ENCODE data around the gene PIN4. TPM values are rescaled to one million over a fixed set of nuclear protein-coding genes. Genes with fewer than 3 reads are reported as not detected.
"Not testable (repeated sequence)": the region's sequence is repeated elsewhere in the genome, so short reads cannot be mapped to it uniquely, and the experiment has no call there.

Gene PIN4
- total RNA-seq, 1 donor from 2014 or later = 14.2 TPM

DNA sequence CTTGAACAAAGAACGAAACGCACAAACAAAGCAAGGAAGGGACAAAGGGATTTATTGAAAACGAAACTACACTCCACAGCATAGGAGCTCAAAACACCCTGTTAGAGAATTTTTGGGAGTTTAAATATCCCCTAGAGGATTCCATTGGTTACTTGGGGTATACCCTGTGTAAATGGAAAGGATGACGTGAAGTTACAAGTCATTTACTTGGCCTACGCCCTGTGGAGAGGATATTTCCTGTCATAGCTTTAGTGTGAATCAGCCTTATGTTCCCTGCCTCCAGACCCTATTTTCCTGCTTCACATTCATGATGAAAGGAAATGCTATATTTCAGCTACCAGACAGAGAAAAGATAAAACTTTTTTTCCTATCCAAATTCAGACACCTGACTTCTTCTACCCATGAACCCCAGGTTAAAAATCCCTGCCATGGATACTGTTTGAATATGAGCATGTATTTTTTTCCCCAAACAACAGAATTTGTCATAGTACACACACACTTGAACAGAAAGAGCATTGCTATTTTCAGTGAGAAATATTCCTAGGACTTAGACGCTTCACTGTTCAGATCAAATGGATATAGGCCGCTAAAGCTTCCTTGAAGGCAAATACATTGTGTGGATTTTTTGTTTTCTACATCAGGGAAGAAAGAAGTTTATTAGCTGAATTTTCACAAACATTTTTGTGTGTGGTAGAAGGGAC, 20.4 kb downstream of the PIN4 start:
- DNase-seq (ENCODE audit: low read depth, low spot score) = peak; percentile 35

DNA sequence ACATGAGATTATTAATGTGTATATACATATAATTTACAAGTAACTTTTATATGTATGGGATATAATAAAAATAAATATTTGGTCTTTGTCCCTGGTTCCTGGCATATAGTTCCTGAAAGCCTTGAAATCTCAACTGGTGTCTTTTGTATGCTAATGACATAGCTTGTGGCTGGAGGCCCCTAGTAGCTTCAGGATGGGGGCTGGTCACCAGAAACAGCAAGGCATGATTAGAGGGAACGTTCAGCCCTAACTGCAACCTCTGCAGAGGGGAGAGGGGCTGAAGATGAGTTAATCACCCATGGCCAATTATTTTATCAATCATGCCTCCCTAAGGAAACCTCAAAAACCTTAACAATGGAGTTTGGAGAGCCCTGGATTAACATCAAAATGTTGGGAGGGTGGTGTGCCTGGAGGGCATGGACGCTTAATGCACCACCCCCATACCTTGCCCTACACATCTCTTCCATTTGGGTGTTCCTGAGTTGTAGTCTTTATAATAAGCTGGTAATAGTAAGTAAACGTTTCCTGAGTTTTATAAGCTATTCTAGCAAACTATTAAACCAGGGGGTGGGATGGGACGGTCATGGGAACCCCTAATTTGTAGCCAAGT, 21.3 kb downstream of the PIN4 start:
- no peak for DNase-seq (ENCODE audit: low read depth, low spot score)

DNA sequence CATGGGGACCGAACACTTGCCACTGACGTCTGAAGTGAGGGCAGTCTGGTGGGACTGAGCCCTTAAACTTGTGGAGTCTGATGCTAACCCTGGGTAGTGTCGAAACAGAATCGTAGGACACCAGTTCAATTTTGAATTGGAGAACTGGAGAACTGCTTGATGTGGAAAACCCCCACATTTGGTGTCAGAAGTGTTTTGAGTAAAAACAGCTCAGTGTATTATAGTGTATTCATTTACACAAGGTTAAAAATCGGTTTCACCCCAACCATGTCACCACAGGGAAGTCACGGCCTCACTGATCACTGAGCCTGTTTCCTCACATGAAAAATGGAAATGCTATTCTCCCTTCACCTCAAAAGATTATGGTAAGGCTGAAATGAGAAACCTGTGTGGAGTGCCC, 21.9 kb downstream of the PIN4 start:
- DNase-seq (ENCODE audit: low read depth, low spot score) = no peak

DNA sequence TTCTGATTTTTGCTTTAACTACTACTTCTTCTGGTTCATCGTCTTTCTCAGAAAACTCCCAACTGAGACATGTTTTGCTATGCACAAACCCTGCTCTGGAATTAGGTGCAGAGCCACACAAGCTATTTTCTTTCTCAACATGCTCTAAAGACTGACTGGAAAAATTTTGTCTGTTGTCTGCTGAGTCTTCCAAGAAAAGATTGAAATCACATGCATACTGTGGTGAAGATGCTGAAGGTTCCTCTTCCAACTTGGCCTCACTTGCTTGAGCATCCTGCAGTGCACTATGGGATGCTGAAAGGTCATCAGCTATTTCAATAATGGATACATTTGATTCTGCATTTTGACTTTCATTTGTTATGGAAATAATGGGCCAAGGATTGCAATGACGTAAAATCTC, 24.1 kb downstream of the PIN4 start:
- no peak for DNase-seq (ENCODE audit: low read depth, low spot score)

DNA sequence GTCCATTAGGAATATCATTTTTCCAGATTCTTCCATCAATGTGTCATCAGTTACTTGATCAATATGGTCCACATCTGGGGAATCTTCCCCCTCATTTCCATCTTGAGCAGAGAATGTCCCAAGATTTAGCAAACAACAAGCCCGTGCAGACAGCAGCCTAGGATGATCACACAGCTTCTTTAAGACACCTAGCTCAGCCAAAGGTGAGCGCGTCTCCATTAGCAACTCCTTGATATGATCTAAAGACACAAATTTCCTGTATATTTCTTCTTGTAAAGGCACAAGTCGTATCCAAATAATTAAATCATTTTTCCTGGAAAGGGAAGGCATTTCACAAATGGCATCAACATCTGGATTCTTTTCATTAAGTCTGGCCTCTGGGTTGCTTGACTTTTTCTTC, 25.8 kb downstream of the PIN4 start:
- DNase-seq (ENCODE audit: low read depth, low spot score) = no peak

DNA sequence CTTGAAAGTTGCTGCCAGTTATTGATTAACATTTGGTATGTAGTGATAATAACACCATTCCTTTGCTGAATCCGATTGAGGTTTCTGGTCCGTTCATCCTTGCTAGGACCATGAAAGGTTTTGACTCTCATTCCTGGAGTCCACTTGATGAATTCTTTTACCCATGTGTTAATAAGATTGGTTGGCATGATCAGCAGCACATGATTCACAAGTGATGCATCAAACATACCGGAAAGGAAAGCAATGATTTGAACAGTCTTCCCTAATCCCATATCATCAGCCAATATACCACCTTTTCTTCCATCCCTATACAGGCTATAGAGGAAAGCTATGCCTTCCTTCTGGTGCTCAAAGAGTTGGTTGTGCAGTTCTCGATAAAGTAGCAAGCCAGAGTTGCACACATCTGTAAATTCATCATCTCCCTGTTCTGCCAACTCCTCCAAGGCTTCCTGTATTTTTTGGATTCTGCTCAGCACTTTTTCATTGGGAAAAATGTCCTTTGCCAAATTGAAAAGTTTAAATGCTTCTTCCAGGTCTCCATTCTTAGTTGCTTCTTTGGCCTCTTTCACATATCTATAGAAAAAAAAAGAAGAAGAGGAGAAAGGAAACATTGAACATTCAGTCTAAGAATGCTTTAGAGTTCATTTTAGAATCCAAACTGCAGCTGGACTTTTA, 26.7 kb downstream of the PIN4 start:
- DNase-seq (ENCODE audit: low read depth, low spot score) = no peak

DNA sequence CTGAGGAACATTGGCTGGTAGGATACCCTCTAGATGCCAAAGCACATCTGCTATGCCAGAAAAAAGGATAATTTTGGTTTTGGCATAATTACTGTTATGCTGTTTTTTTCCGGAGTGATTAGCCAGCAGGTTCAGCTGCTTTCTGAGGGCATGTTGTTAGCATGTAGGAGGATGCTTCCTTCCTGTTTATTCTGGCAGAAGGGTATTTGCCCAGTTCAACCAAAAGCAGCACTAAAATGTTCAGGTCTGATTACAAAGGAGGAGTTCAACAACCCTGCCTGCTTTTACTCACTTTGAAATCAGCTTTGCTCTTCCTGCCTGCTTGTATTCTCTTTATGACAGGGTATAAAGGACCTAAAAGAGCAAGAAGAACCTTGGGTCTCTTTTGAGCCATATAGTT, 35.4 kb downstream of the PIN4 start:
- DNase-seq (ENCODE audit: low read depth, low spot score) = no peak

DNA sequence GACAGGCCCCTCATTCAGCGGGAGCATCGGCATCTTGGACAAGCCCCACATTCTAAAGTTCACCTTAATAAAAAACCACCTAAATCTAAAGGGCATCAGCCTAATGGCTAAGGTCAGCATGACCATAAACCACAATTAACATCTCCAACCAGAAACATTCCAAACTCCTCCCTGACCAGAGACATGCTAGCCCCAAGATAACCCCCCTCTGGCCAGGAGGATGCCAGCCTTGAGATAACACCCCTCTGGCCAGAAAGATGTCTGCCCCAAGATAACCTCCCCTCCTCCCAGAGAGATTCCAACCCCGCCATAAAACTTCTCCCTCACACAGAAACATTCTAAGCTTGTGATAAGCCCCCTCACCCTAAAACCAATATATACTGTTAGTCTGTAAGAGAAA, 38.8 kb downstream of the PIN4 start:
- DNase-seq (ENCODE audit: low read depth, low spot score) = not testable (repeated sequence)

DNA sequence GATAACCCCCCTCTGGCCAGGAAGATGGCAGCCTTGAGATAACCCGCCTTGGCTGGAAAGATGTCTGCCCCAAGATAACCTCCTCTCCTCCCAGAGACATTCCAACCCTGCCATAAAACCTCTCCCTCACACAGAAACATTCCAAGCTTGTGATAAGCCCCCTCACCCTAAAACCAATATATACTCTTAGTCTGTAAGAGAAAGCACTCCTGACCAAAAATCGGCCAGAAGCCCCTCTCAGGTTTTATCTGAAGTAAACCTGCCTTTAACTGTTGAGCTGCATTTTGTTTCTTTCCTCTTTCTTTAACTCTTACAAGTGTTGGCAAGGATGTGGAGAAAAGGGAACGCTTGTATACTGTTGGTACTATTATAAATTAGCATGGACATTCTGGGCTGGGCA, 48.7 kb downstream of the PIN4 start:
- no peak for DNase-seq (ENCODE audit: low read depth, low spot score)

DNA sequence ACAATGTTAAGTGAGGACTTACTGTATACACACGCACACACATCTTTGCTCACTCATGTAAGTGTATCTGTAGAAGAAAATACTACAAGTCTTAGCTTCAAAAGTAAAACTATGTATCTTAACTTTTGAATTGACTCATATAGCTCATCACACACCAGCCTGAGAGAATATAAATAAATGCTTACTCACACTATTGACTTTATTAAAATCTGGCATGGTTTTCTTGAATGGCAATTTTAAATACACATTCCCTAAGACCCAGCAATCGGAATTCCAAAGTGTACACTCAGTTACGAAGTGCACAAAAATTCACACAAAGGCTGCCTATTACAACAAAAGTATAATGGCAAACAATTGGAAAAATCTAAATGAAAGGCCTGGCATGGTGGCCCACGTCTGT, 55.3 kb downstream of the PIN4 start:
- DNase-seq (ENCODE audit: low read depth, low spot score) = no peak

DNA sequence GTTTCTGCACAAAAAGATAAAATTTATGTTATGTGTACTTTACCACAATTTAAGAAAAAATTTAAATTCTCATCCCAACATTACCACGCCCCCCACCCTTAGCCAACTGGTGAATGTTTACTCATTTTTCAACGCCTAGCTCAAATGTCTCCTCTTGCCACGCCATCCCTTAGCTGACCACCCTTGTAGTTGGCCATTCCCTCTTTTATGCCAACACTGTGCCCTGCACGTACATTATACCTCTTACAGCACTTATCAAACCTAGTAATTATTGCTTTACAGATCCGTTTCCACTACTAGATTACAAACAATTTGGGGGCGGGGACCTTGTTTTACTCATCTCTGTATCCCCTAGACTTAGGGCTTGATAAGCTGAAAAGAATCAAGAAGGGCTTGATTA, 56.6 kb downstream of the PIN4 start:
- no peak for DNase-seq (ENCODE audit: low read depth, low spot score)

DNA sequence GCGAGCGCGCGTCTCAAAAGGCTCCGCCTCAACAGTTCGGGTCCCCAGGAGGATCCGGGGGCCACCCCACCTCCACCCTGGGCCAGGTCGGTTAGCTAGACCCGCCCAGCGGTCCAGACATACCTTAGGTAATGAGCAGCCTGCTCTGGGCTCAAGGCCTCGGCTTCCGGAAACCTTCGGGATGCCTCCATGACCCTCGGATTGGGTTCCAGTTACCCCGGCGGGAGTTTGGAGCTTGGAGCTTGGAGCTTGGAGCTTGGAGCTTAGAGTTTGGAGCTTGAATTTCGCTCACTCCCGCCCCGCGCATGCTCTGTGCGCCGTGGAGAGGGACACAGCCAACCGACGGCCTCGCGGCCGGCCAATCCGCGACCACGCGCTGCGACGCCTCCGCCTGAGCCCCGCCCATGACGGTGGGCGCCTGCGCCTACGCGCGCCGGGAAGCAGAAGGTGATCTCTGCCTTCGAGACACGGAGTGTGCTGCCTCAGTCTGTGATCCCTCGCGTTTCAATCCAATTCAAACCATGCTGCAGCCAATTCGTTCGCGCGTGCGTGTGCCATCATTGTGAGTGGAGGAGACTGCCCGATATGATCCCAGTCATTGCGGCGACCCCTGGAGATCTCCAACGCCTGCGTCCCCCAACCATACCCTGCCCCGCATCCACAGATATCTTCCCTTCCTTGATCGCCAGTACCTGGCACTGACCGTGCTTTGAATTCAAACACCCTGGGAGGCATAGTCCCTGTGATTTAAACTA, 57.3 kb downstream of the PIN4 start, which contains the start of gene ERCC6L:
Gene ERCC6L (minus strand): TSS at position 307 of the 755 bp plus-strand sequence. CDS start 116 bp downstream, at position 191.
- peak; percentile 37 for DNase-seq (ENCODE audit: low read depth, low spot score)

DNA sequence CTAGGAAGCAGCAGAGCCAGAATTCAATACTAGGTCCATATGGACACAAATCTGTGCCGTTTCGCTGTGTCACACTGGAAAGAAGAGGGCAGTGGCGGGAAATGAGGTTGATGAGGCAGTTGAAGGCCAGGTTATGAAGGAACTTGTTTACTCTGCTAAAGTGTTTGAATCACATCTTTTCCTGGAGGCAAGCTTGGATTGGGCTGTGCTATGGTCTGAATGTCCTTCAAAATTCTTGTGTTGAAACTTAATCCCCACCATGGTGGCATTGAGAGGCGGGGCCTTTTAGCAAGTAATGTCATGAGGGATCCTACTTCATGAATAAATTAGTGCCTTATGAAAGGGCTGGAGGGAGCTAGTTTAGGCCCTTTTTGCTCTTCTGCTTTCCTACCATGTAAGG, 59.4 kb downstream of the PIN4 start:
- DNase-seq (ENCODE audit: low read depth, low spot score) = no peak

DNA sequence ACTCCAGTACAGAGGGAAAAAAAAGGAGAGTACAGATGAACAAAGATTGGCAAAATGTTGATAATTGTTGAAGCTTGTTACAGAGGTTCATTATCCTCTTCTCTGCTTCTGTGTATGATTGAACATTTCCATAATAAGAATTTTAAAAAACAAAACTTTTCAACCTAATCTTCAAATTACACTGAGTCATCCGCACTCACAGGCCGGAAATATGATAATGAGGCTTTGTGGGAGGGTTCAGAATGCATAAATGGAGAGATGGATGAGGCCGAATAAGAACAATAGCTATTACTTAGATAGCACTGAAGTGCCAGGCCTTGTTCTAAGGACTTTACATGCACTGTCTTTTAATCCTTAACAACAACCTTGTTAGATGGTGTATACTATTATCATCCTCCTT, 61.9 kb downstream of the PIN4 start:
- peak; percentile 22 for DNase-seq (ENCODE audit: low read depth, low spot score)

DNA sequence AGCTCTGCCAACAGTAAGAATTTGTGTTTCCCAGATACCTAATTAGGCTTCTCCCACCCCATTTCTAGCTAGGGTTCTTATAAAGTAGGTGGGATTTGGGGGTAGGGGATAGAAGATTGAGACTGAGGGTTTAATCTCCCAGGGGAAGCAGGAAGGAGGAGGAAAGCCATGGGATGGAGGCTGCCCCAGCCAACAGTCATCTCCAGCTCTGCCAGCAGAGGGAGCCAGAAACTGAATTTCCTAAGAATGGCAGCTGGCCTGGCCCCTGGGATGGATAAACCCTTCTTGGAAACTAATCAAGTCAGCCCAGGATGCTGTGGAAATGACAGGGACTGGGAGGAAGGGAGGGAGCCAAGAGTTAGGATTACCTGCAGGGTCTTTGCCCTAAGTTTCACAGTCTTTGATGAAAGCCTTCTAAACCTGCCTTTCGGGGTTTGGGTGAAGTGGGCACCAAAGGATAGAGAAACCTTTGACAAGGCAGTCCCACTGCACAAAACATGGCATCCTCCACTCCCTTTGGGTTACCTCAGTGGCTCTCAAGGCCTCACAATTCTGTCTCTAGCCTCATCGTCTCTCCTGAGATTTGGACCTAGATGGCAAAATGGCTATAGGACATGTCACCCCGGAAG, 64.0 kb downstream of the PIN4 start:
- DNase-seq (ENCODE audit: low read depth, low spot score) = no peak

DNA sequence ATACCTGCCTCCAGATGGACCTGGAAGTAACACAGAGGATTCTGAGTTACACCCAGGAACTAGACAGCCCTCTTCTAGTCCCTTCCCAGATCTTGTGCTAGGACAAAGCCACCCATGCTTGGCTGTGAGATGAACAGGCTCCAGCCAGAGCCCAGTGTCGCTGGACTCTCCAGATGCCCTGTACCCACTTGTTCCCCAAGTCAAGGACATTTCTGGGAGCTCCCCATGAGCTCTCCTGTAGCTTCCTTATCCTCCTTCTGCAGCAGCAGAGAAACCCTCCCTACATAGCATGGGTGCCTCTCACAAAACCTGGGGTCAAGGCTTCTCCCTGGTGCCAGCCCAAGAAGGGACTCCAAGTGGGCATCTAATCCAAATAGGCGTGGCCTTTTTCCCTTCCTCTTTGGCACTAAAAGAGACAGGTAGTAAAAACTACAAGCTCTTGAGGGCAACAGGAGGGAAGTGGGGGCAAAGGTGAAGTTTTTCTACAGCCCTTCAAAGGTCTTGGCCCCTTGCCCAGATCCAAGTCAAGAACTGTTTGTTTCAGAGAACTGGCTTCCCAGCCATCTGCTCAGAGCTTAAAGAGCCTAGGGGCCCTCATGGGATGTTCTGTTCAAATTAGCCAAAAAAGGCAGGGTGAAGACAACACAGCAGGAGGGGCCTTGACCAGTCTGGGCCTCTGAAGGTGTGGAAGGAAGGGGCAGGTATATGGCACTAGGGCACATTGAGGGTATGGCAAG, 65.8 kb downstream of the PIN4 start:
- no peak for DNase-seq (ENCODE audit: low read depth, low spot score)

Other genes starting within 250 kb of the PIN4 start
- gene RTL5, start 49.8 kb upstream of the PIN4 start, total RNA-seq = 0.20 and 0.53 TPM in 2 replicates
- 4.7 and 8.3 TPM in 2 replicates for gene ERCC6L, start 57.3 kb downstream of the PIN4 start, total RNA-seq
- 643 and 855 TPM in 2 replicates for gene RPS4X, start 95.5 kb downstream of the PIN4 start, total RNA-seq
- 0.07 and 0.13 TPM in 2 replicates for gene CITED1, start 124.2 kb downstream of the PIN4 start, total RNA-seq

Measured in pulmonary artery endothelial cell (primary cell).